Measurements from ENCODE around the gene SHC3. TPM values are rescaled to one million over a fixed set of nuclear protein-coding genes. Genes with fewer than 3 reads are reported as not detected.

Gene SHC3
- total RNA-seq, 2 experiments from 2014 or later = 0.03 TPM; not detected in 1

DNA sequence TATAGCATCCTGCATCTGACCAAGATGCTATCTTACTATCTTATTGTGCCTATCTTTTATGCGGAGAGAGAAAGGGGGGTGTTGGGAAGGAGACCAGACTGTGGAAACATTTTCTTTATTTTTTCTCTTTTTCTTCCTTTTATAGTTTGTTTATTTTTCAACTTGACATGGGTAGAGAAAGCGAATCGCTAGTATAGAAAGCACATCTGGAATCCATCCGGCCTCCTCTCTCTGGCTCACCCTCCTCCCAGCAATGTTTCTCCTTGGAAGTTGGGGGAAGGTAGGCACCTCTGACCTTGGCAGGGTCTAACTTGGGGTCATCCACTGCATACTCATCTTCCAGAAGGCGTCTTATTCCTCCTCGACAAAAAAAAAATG is 183.4 kb downstream of the SHC3 start:
- no peak for DNase-seq (ENCODE audit: low spot score)
- Histone ChIP-seq H3K36me3 (ENCODE audit: insufficient read depth, low read length) (no peaks in the 10 kb centered on the region), H3K4me1 (ENCODE audit: insufficient read depth, low read length, poor library complexity, severe bottlenecking) (no peaks in the 10 kb centered on the region), H3K4me2 (ENCODE audit: low read length) (no peak overlapping the region), H3K4me3 (ENCODE audit: low read depth, low read length, poor library complexity, severe bottlenecking) (no peak overlapping the region), H2AFZ (ENCODE audit: low read length) (no peak overlapping the region), H4K20me1 (ENCODE audit: insufficient read depth, low read length) (no peaks in the 10 kb centered on the region), H3K27ac (ENCODE audit: low read depth, low read length, poor library complexity, severe bottlenecking) (no peak overlapping the region), H3K9me3 (ENCODE audit: low read length) (no peaks in the 10 kb centered on the region), H3K9me2 (ENCODE audit: insufficient read depth, low read length) (no peaks in the 10 kb centered on the region), H3K79me2 (ENCODE audit: insufficient read depth, low read depth, low read length) (no peaks in the 10 kb centered on the region)
- TF ChIP-seq, protein P1, sequence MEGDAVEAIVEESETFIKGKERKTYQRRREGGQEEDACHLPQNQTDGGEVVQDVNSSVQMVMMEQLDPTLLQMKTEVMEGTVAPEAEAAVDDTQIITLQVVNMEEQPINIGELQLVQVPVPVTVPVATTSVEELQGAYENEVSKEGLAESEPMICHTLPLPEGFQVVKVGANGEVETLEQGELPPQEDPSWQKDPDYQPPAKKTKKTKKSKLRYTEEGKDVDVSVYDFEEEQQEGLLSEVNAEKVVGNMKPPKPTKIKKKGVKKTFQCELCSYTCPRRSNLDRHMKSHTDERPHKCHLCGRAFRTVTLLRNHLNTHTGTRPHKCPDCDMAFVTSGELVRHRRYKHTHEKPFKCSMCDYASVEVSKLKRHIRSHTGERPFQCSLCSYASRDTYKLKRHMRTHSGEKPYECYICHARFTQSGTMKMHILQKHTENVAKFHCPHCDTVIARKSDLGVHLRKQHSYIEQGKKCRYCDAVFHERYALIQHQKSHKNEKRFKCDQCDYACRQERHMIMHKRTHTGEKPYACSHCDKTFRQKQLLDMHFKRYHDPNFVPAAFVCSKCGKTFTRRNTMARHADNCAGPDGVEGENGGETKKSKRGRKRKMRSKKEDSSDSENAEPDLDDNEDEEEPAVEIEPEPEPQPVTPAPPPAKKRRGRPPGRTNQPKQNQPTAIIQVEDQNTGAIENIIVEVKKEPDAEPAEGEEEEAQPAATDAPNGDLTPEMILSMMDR (conservative IDR thresholded peaks at IDR 0.05; ENCODE audit: low read length) = no peak
- TF ChIP-seq EZH2phosphoT487 (IDR thresholded peaks at IDR 0.05; ENCODE audit: borderline replicate concordance, low read depth, low read length) = no peak
- ChIA-PET CTCF (ENCODE audit: unreplicated experiment) (no interaction called here), POLR2A (no interaction called here)
- BruUV-seq (replicated peaks) = no TSS peak
- intact Hi-C loops (cut with micrococcal nuclease; ENCODE audit: unreplicated experiment) = no loop called here

DNA sequence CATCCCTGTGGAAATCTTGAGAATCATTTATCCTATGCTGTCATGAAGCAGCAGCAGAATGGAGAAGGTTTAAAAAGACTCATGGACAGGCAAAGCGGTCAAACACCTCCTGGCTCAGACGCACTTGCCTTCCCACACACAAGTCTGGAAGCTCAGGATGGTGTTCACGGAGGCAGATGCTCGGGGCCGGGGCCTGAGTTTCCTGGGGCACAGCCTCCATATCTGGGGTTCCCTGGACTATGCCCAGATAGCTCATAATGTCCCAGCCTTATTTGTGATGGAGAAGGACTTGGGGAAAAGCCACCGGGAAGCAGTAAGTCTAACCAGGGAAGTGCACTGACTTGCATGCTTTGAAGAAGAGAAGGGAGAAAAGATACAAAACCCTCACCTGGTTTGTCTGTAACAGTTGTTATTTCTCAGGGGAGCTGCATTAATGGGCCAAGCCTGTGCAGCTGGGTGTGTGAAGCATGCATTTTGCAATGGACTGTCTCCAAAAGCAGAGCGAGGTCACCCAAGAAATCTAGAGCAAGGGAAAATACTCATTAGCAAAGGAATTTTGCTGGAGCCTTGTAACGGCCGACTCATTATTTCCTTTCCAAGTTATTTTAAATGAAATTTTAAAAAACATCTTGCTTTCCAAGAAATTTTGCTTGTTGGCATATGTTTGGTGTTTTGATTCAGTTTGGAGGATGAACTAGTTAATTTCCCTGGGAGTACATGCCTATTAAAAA is 184.0 kb downstream of the SHC3 start:
- H3K4me1 ChIP-seq (ENCODE audit: insufficient read depth, low read length, poor library complexity, severe bottlenecking) = no peaks in the 10 kb centered on the region
- no peak for TF ChIP-seq EZH2phosphoT487 (IDR thresholded peaks at IDR 0.05; ENCODE audit: borderline replicate concordance, low read depth, low read length)
- TF ChIP-seq, protein P1 (conservative IDR thresholded peaks at IDR 0.05; ENCODE audit: low read length) = no peak
- no peaks in the 10 kb centered on the region for H3K9me3 ChIP-seq (ENCODE audit: low read length)
- BruUV-seq (replicated peaks) = no TSS peak
- no peaks in the 10 kb centered on the region for H3K9me2 ChIP-seq (ENCODE audit: insufficient read depth, low read length)
- POLR2A ChIA-PET = no interaction called here
- no peaks in the 10 kb centered on the region for H4K20me1 ChIP-seq (ENCODE audit: insufficient read depth, low read length)
- H3K4me3 ChIP-seq (ENCODE audit: low read depth, low read length, poor library complexity, severe bottlenecking) = no peak overlapping the region
- H2AFZ ChIP-seq (ENCODE audit: low read length) = no peak overlapping the region
- DNase-seq (ENCODE audit: low spot score) = no peak
- H3K4me2 ChIP-seq (ENCODE audit: low read length) = no peak overlapping the region
- no peak overlapping the region for H3K27ac ChIP-seq (ENCODE audit: low read depth, low read length, poor library complexity, severe bottlenecking)
- H3K36me3 ChIP-seq (ENCODE audit: insufficient read depth, low read length) = no peaks in the 10 kb centered on the region
- intact Hi-C loops (cut with micrococcal nuclease; ENCODE audit: unreplicated experiment) = no loop called here
- CTCF ChIA-PET (ENCODE audit: unreplicated experiment) = no interaction called here
- no peaks in the 10 kb centered on the region for H3K79me2 ChIP-seq (ENCODE audit: insufficient read depth, low read depth, low read length)

DNA sequence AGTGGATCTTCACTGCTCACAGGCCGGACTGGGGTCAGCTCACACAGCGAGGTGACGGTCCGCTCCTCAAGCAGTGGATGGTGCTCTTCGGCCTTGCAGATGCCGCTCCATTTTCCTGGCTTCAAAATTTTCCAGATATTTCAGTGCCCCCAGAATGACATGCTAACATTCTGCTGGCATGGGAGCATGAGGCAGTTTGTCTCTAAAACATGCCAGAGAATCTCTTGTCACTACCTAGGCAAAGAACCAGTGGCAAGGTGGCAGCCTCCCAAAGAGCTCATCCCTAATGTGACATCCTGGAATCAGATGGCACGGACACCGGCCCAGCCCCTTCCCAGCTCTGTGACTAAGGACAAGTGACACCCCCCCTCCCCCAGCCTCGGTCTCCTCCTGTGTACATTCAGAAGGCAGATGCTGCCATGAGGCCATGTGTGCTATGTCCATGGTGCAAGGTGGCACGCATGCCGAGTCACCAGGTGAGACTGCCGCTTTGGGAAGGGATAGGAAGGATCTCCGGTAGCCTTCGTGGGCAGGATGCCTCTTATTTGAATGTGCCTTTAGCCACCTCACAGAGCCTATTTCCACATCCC is 184.7 kb downstream of the SHC3 start:
- TF ChIP-seq, protein P1 (conservative IDR thresholded peaks at IDR 0.05; ENCODE audit: low read length) = no peak
- TF ChIP-seq EZH2phosphoT487 (IDR thresholded peaks at IDR 0.05; ENCODE audit: borderline replicate concordance, low read depth, low read length) = no peak
- no peak overlapping the region for H3K4me3 ChIP-seq (ENCODE audit: low read depth, low read length, poor library complexity, severe bottlenecking)
- DNase-seq (ENCODE audit: low spot score) = no peak
- no TSS peak for BruUV-seq (replicated peaks)
- H3K36me3 ChIP-seq (ENCODE audit: insufficient read depth, low read length) = no peaks in the 10 kb centered on the region
- ChIA-PET POLR2A (interaction anchor here (0.7 kb wide), 1 partner anchor 1618 kb away, joined by 3 read pairs; no protein-coding TSS in a partner anchor), CTCF (ENCODE audit: unreplicated experiment) (no interaction called here)
- H3K9me3 ChIP-seq (ENCODE audit: low read length) = no peaks in the 10 kb centered on the region
- no peak overlapping the region for H3K27ac ChIP-seq (ENCODE audit: low read depth, low read length, poor library complexity, severe bottlenecking)
- H2AFZ ChIP-seq (ENCODE audit: low read length) = no peak overlapping the region
- no peaks in the 10 kb centered on the region for H3K79me2 ChIP-seq (ENCODE audit: insufficient read depth, low read depth, low read length)
- H3K9me2 ChIP-seq (ENCODE audit: insufficient read depth, low read length) = no peaks in the 10 kb centered on the region
- H3K4me1 ChIP-seq (ENCODE audit: insufficient read depth, low read length, poor library complexity, severe bottlenecking) = peaks cover 6% of the 10 kb centered on the region
- H4K20me1 ChIP-seq (ENCODE audit: insufficient read depth, low read length) = no peaks in the 10 kb centered on the region
- no peak overlapping the region for H3K4me2 ChIP-seq (ENCODE audit: low read length)
- intact Hi-C loops (cut with micrococcal nuclease; ENCODE audit: unreplicated experiment) = no loop called here
